ENCODE measurements around the gene RABGEF1. TPM values are rescaled to one million over a fixed set of nuclear protein-coding genes. Genes with fewer than 3 reads are reported as not detected.

The RABGEF1 gene
- total and polyA plus RNA-seq, 2 experiments from 2014 or later, result 14.7 to 17.5 TPM

GRCh38 chr7:66743920-66744319 is 3.4 kb downstream of the RABGEF1 start:
- Histone ChIP-seq H3K4me2 (no peak overlapping the region), H3K27me3 (ENCODE audit: insufficient read depth) (no peaks in the 10 kb centered on the region), H3K36me3 (ENCODE audit: insufficient read depth) (no peaks in the 10 kb centered on the region), H3F3A (replicated peaks; ENCODE audit: low read depth) (peaks cover 7% of the 10 kb centered on the region; the same call in 1 of the 2 replicates), H3K4me1 (ENCODE audit: insufficient read depth) (peaks cover 7% of the 10 kb centered on the region; the same call in 1 of the 2 replicates), H3K9me2 (ENCODE audit: insufficient read depth) (no peaks in the 10 kb centered on the region), H2AFZ (no peak overlapping the region), H3K4me3 (no peak overlapping the region), H4K20me1 (replicated peaks; ENCODE audit: insufficient read depth) (peaks cover 17% of the 10 kb centered on the region), H3K27ac (ENCODE audit: low read depth) (no peak overlapping the region), H3K79me2 (replicated peaks; ENCODE audit: insufficient read depth) (peaks cover 81% of the 10 kb centered on the region)
- ATAC-seq (no peak), DNase-seq (ENCODE audit: low spot score) (no peak)
- TF ChIP-seq ZNF114 (CRISPR knock-in tag; IDR thresholded peaks at IDR 0.05) (no peak), EZH2 (IDR thresholded peaks at IDR 0.05; ENCODE audit: low read depth, unreplicated experiment) (no peak), ZNF331 (CRISPR knock-in tag; IDR thresholded peaks at IDR 0.05; ENCODE audit: low read depth) (no peak), NANOG (IDR thresholded peaks at IDR 0.05; ENCODE audit: borderline replicate concordance) (no peak), CREB1 (CRISPR knock-in tag; IDR thresholded peaks at IDR 0.05; ENCODE audit: low read depth) (no peak), JUNB (IDR thresholded peaks at IDR 0.05; ENCODE audit: unreplicated experiment) (no peak)
- TF ChIP-seq, protein P1, sequence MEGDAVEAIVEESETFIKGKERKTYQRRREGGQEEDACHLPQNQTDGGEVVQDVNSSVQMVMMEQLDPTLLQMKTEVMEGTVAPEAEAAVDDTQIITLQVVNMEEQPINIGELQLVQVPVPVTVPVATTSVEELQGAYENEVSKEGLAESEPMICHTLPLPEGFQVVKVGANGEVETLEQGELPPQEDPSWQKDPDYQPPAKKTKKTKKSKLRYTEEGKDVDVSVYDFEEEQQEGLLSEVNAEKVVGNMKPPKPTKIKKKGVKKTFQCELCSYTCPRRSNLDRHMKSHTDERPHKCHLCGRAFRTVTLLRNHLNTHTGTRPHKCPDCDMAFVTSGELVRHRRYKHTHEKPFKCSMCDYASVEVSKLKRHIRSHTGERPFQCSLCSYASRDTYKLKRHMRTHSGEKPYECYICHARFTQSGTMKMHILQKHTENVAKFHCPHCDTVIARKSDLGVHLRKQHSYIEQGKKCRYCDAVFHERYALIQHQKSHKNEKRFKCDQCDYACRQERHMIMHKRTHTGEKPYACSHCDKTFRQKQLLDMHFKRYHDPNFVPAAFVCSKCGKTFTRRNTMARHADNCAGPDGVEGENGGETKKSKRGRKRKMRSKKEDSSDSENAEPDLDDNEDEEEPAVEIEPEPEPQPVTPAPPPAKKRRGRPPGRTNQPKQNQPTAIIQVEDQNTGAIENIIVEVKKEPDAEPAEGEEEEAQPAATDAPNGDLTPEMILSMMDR (conservative IDR thresholded peaks at IDR 0.05; ENCODE audit: low read depth in 2 of 2), result no peak
- peaks cover 9% of the 10 kb centered on the region for H3K27me3 Mint-ChIP-seq (ENCODE audit: insufficient read depth, low read depth, poor library complexity)
- no peak overlapping the region for H3K4me3 Mint-ChIP-seq
- peaks cover 2% of the 10 kb centered on the region; the same call in 2 of the 3 replicates for H3K36me3 Mint-ChIP-seq (ENCODE audit: low read depth)
- H3K9me3 Mint-ChIP-seq, result no peaks in the 10 kb centered on the region
- no peak overlapping the region for H3K27ac Mint-ChIP-seq
- peaks cover 3% of the 10 kb centered on the region; the same call in 1 of the 3 replicates for H3K4me1 Mint-ChIP-seq

DNA sequence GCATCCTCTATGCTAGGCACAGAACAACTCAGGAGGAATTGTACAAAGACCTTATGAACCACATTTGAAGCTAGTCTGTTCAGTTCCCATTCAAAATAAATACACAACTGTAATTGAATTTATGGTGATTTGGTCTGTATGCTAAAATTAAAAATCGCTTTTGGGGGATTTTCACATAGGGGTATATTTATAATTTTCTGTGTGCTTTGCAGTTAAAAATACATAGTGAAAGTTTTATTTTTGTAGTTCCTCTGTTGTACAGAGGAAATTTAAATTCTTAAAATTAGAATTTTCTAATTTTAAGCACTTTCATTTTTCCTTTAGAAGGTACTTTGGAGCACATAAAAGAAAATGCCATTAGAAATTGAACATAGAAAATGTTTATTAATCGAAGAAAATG is 6.9 kb downstream of the RABGEF1 start:
- peaks cover 28% of the 10 kb centered on the region for H4K20me1 ChIP-seq (replicated peaks; ENCODE audit: insufficient read depth)
- H3K4me1 Mint-ChIP-seq, result no peaks in the 10 kb centered on the region
- no peak for TF ChIP-seq CREB1 (CRISPR knock-in tag; IDR thresholded peaks at IDR 0.05; ENCODE audit: low read depth)
- TF ChIP-seq STAT1 (IDR thresholded peaks at IDR 0.05; ENCODE audit: unreplicated experiment), result no peak
- no peak for TF ChIP-seq EZH2phosphoT487 (IDR thresholded peaks at IDR 0.05; ENCODE audit: unreplicated experiment)
- no peak for TF ChIP-seq EZH2 (IDR thresholded peaks at IDR 0.05; ENCODE audit: low read depth, unreplicated experiment)
- TF ChIP-seq, protein P1 (conservative IDR thresholded peaks at IDR 0.05; ENCODE audit: low read depth in 2 of 2), result no peak
- no peak for TF ChIP-seq NANOG (IDR thresholded peaks at IDR 0.05; ENCODE audit: borderline replicate concordance)
- TF ChIP-seq ZNF114 (CRISPR knock-in tag; IDR thresholded peaks at IDR 0.05), result no peak
- TF ChIP-seq, protein P2, sequence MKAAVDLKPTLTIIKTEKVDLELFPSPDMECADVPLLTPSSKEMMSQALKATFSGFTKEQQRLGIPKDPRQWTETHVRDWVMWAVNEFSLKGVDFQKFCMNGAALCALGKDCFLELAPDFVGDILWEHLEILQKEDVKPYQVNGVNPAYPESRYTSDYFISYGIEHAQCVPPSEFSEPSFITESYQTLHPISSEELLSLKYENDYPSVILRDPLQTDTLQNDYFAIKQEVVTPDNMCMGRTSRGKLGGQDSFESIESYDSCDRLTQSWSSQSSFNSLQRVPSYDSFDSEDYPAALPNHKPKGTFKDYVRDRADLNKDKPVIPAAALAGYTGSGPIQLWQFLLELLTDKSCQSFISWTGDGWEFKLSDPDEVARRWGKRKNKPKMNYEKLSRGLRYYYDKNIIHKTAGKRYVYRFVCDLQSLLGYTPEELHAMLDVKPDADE (IDR thresholded peaks at IDR 0.05), result no peak
- no peak for TF ChIP-seq ZNF331 (CRISPR knock-in tag; IDR thresholded peaks at IDR 0.05; ENCODE audit: low read depth)
- TF ChIP-seq JUNB (IDR thresholded peaks at IDR 0.05; ENCODE audit: unreplicated experiment), result no peak

More for the DNA sequence above, 6.9 kb downstream of the RABGEF1 start:
- Histone ChIP-seq H3K27me3 (ENCODE audit: insufficient read depth) (no peaks in the 10 kb centered on the region), H3K27ac (ENCODE audit: low read depth) (no peak overlapping the region), H3K79me2 (replicated peaks; ENCODE audit: insufficient read depth) (peaks cover 99% of the 10 kb centered on the region), H2AFZ (no peak overlapping the region), H3K4me3 (no peak overlapping the region), H3K4me1 (ENCODE audit: insufficient read depth) (no peaks in the 10 kb centered on the region), H3K4me2 (no peak overlapping the region), H3F3A (replicated peaks; ENCODE audit: low read depth) (no peaks in the 10 kb centered on the region), H3K36me3 (ENCODE audit: insufficient read depth) (no peaks in the 10 kb centered on the region), H3K9me2 (ENCODE audit: insufficient read depth) (no peaks in the 10 kb centered on the region)
- Mint-ChIP-seq H3K27ac (no peak overlapping the region), H3K27me3 (ENCODE audit: insufficient read depth, low read depth, poor library complexity) (peaks cover 3% of the 10 kb centered on the region), H3K4me3 (no peak overlapping the region), H3K36me3 (ENCODE audit: low read depth) (peaks cover 4% of the 10 kb centered on the region; the same call in 2 of the 3 replicates), H3K9me3 (no peaks in the 10 kb centered on the region)
- ATAC-seq (no peak), DNase-seq (ENCODE audit: low spot score) (no peak)
